CD14-positive monocyte (primary cell): Measurements from ENCODE around the gene TES. TPM values are rescaled to one million over a fixed set of nuclear protein-coding genes. Genes with fewer than 3 reads are reported as not detected.
"Not testable (repeated sequence)": the region's sequence is repeated elsewhere in the genome, so short reads cannot be mapped to it uniquely, and the experiment has no call there.

ENCODE experiments used
- DNase-seq, 3 donors: peaks; one replicate each; pipeline ENCODE4 v3.0.0-alpha.2; 2011 to 2022
- H2AFZ ChIP-seq: 2 replicates; pipeline ENCODE4 v1.6.0; 2012; ENCODE audit warnings: mild to moderate bottlenecking, low read depth, low read length, inconsistent platforms; ENCODE audit not compliant: insufficient read depth, poor library complexity, severe bottlenecking
- H3K27ac ChIP-seq, 2 donors: 1 replicate in 1 of 2; 2 replicates in 1 of 2; pipeline ENCODE4 v1.5.1; 2012 to 2013; ENCODE audit warnings: low read length in 2 of 2, control low read depth in 1 of 2, inconsistent platforms in 1 of 2, low read depth in 1 of 2, mild to moderate bottlenecking in 1 of 2
- H3K27me3 ChIP-seq, 2 donors: one replicate each; pipeline versions ENCODE4 v1.6.0 to v1.6.1; 2011 to 2013; ENCODE audit warnings: low read length in 2 of 2; ENCODE audit not compliant: control insufficient read depth in 2 of 2, insufficient read depth in 2 of 2
- H3K36me3 ChIP-seq, 2 donors: replicated peaks in 1 of 2; 1 replicate in 1 of 2; 2 replicates in 1 of 2; pipeline versions ENCODE4 v1.5.1 to v1.6.1; 2012 to 2013; ENCODE audit warnings: low read length in 2 of 2, control low read depth in 1 of 2, inconsistent platforms in 1 of 2, mild to moderate bottlenecking in 1 of 2; ENCODE audit not compliant: insufficient read depth in 2 of 2, control insufficient read depth in 1 of 2
- H3K4me1 ChIP-seq, 2 donors: 1 replicate in 1 of 2; 2 replicates in 1 of 2; pipeline versions ENCODE4 v1.5.1 to v1.6.1; 2012 to 2013; ENCODE audit warnings: low read length in 2 of 2, control low read depth in 1 of 2, inconsistent platforms in 1 of 2, mild to moderate bottlenecking in 1 of 2, moderate library complexity in 1 of 2; ENCODE audit not compliant: insufficient read depth in 2 of 2, control insufficient read depth in 1 of 2
- H3K4me2 ChIP-seq: replicated peaks from 2 replicates; pipeline ENCODE3; 2012; ENCODE audit warnings: low read length, moderate library complexity, mild to moderate bottlenecking; ENCODE audit not compliant: poor library complexity, severe bottlenecking; ENCODE audit errors: extremely low read depth
- H3K4me3 ChIP-seq, 3 experiments: fragments of 200-600 bp in 1 of 3; sonication (generic) in 1 of 3; replicated peaks in 1 of 3; 1 replicate in 2 of 3; 2 replicates in 1 of 3; pipeline ENCODE4 v1.5.1; 2011 to 2013; ENCODE audit warnings: low read length in 3 of 3, mild to moderate bottlenecking in 3 of 3, control low read depth in 2 of 3, low read depth in 2 of 3, inconsistent platforms in 1 of 3, moderate library complexity in 1 of 3
- H3K79me2 ChIP-seq: 2 replicates; pipeline ENCODE4 v1.6.0; 2012; ENCODE audit warnings: mild to moderate bottlenecking, control low read depth, inconsistent platforms, low read length, moderate library complexity; ENCODE audit not compliant: insufficient read depth
- H3K9ac ChIP-seq: 2 replicates; pipeline ENCODE4 v1.6.0; 2017; ENCODE audit warnings: low read length, mild to moderate bottlenecking; ENCODE audit not compliant: insufficient read depth, poor library complexity, severe bottlenecking
- H3K9me3 ChIP-seq, 2 donors: replicated peaks in 1 of 2; 1 replicate in 1 of 2; 2 replicates in 1 of 2; pipeline versions ENCODE4 v1.5.1 to v1.6.1; 2012 to 2013; ENCODE audit warnings: low read length in 2 of 2, control low read depth in 1 of 2; ENCODE audit not compliant: control insufficient read depth in 1 of 2, insufficient read depth in 1 of 2
- H4K20me1 ChIP-seq: 2 replicates; pipeline ENCODE4 v1.6.0; 2012; ENCODE audit warnings: mild to moderate bottlenecking, low read length, control low read depth, moderate library complexity; ENCODE audit not compliant: insufficient read depth
- H3K27ac Mint-ChIP-seq, 7 donors: one replicate each; pipeline ENCODE4 v1.8.0; 2020; ENCODE audit warnings: mild to moderate bottlenecking in 7 of 7, mixed read lengths in 7 of 7, moderate library complexity in 6 of 7, inconsistent platforms in 2 of 7
- H3K27me3 Mint-ChIP-seq, 3 donors: one replicate each; pipeline ENCODE4 v1.8.0; 2021 to 2022; ENCODE audit warnings: low read depth in 3 of 3, mild to moderate bottlenecking in 3 of 3, mixed read lengths in 3 of 3, moderate library complexity in 3 of 3, inconsistent platforms in 1 of 3
- H3K36me3 Mint-ChIP-seq, 2 donors: one replicate each; pipeline ENCODE4 v1.8.0; 2020; ENCODE audit warnings: mixed read lengths in 2 of 2, inconsistent platforms in 1 of 2, mild to moderate bottlenecking in 1 of 2
- H3K4me1 Mint-ChIP-seq: one replicate; pipeline ENCODE4 v1.8.0; 2020; ENCODE audit warnings: mild to moderate bottlenecking, mixed read lengths
- H3K4me3 Mint-ChIP-seq, 2 donors: one replicate each; pipeline ENCODE4 v1.8.0; 2020; ENCODE audit warnings: mild to moderate bottlenecking in 2 of 2, mixed read lengths in 2 of 2, moderate library complexity in 1 of 2
- H3K9me3 Mint-ChIP-seq, 7 donors: one replicate each; pipeline ENCODE4 v1.8.0; 2020 to 2022; ENCODE audit warnings: mixed read lengths in 7 of 7, mild to moderate bottlenecking in 6 of 7, moderate library complexity in 6 of 7, inconsistent platforms in 2 of 7
- WGBS: methylation state at CpG from one replicate; pipeline ENCODE4 v1.1.5; 2013; ENCODE audit warnings: missing lambda C conversion rate; ENCODE audit not compliant: insufficient coverage; 5-methylcytosine and 5-hydroxymethylcytosine counted together
- intact Hi-C, 2 donors: fragments of 100-400 bp; cut with micrococcal nuclease; formaldehyde crosslinking; loops; one replicate each; pipeline versions ENCODE4 v1.15.0 to v1.15.1; 2023
- polyA plus RNA-seq, 3 donors: library from polyadenylated mRNA; depleted of rRNA in 1 of 3; unstranded in 2 of 3; stranded (reverse) in 1 of 3; fragments of 300-500 nt in 2 of 3; fragments of >200 nt in 1 of 3; fragmentation: Illumina TruSeq in 2 of 3; gene quantifications; 1 replicate in 2 of 3; 2 replicates in 1 of 3; pipeline ENCODE4 v1.2.3, GENCODE V29; 2012 to 2021
- TF ChIP-seq, protein P1 (sequence below): fragments of 200-600 bp; IDR thresholded peaks from one replicate; pipeline ENCODE4 v1.8.0; 2022; ENCODE audit warnings: antibody characterized with exemption, mild to moderate bottlenecking

Gene TES
- polyA plus RNA-seq, 3 donors: 61.7 to 104 (median 89.0) TPM

- Histone ChIP-seq H2AFZ (no peak overlapping the region), H4K20me1 (no peaks in the 10 kb centered on the region), H3K27me3 (no peaks in the 10 kb centered on the region), H3K4me3 (no peak overlapping the region), H3K36me3 (no peaks in the 10 kb centered on the region), H3K4me2 (no peak overlapping the region), H3K27ac (no peak overlapping the region), H3K9ac (no peak overlapping the region), H3K4me1 (no peaks in the 10 kb centered on the region), H3K79me2 (no peaks in the 10 kb centered on the region), H3K9me3 (peaks cover 0 to 13% of the 10 kb centered on the region in 2 donors)
- DNase-seq: no peak
- TF ChIP-seq, protein P1, sequence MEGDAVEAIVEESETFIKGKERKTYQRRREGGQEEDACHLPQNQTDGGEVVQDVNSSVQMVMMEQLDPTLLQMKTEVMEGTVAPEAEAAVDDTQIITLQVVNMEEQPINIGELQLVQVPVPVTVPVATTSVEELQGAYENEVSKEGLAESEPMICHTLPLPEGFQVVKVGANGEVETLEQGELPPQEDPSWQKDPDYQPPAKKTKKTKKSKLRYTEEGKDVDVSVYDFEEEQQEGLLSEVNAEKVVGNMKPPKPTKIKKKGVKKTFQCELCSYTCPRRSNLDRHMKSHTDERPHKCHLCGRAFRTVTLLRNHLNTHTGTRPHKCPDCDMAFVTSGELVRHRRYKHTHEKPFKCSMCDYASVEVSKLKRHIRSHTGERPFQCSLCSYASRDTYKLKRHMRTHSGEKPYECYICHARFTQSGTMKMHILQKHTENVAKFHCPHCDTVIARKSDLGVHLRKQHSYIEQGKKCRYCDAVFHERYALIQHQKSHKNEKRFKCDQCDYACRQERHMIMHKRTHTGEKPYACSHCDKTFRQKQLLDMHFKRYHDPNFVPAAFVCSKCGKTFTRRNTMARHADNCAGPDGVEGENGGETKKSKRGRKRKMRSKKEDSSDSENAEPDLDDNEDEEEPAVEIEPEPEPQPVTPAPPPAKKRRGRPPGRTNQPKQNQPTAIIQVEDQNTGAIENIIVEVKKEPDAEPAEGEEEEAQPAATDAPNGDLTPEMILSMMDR: no peak
- WGBS: no CpG with 5 or more reads among the region's 1 CpG
- Mint-ChIP-seq H3K27me3 (peaks cover 0 to 4% (median 0%) of the 10 kb centered on the region in 3 donors), H3K4me1 (no peaks in the 10 kb centered on the region), H3K9me3 (peaks cover 4 to 15% (median 8%) of the 10 kb centered on the region in 7 donors), H3K4me3 (no peak overlapping the region), H3K27ac (no peak overlapping the region), H3K36me3 (no peaks in the 10 kb centered on the region)
- intact Hi-C loops: no loop called here
Measured at GRCh38 chr7:116293139-116293538, 82.8 kb downstream of the TES start.

DNA sequence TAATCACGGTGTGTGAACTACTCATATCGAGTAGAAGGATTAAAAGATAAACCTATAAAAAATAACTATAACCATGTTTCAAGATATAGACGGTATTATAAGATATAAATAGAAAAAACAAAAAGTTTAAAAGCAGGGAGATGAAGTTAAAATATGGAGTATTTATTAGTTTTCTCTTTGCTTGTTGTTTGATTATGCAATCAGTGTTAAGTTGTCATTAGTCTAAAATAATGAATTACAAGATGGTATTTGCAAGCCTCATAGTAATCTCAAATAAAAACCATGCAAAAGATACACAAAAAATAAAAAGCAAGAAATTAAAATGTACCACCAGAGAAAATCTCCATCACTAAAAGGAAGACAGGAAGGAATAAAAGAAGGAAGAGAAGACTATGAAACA is 83.3 kb downstream of the TES start:
- no CpG with 5 or more reads among the region's 3 CpGs for WGBS
- H3K27ac Mint-ChIP-seq: no peak overlapping the region
- no peak overlapping the region for H2AFZ ChIP-seq
- intact Hi-C loops: no loop called here
- TF ChIP-seq, protein P1: no peak
- no peaks in the 10 kb centered on the region for H3K4me1 ChIP-seq
- H3K4me3 Mint-ChIP-seq: no peak overlapping the region
- H3K27me3 ChIP-seq: no peaks in the 10 kb centered on the region
- no peaks in the 10 kb centered on the region for H3K79me2 ChIP-seq
- peaks cover 4 to 17% (median 8%) of the 10 kb centered on the region in 7 donors for H3K9me3 Mint-ChIP-seq
- no peaks in the 10 kb centered on the region for H3K36me3 ChIP-seq
- peaks cover 0 to 13% of the 10 kb centered on the region in 2 donors for H3K9me3 ChIP-seq
- H3K4me1 Mint-ChIP-seq: no peaks in the 10 kb centered on the region
- no peaks in the 10 kb centered on the region for H4K20me1 ChIP-seq
- no peaks in the 10 kb centered on the region for H3K36me3 Mint-ChIP-seq
- no peak overlapping the region for H3K27ac ChIP-seq
- H3K27me3 Mint-ChIP-seq: peaks cover 0 to 4% (median 0%) of the 10 kb centered on the region in 3 donors
- H3K4me3 ChIP-seq: no peak overlapping the region
- no peak overlapping the region for H3K9ac ChIP-seq
- H3K4me2 ChIP-seq: no peak overlapping the region
- DNase-seq: no peak

DNA sequence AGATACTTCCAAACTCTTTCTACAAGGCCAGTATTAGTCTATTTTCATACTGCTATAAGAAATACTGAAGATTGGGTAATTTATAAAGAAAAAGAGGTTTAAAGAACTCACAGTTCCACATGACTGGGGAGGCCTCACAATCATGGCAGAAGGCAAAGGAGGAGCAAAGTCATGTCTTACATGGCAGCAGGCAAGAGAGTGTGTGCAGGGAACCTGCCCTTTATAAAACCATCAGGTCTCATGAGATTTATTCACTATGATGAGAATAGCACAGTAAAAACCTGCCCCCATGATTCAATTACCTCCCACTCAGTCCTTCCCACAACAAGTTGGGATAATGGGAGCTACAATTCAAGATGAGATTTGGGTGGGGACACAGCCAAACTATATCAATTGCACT is 85.6 kb downstream of the TES start:
- H3K27ac ChIP-seq, H3K4me1 ChIP-seq, DNase-seq, H3K27me3 ChIP-seq, H3K36me3 ChIP-seq, H3K36me3 Mint-ChIP-seq, H2AFZ ChIP-seq, H3K27me3 Mint-ChIP-seq, H3K79me2 ChIP-seq, H3K4me2 ChIP-seq, H3K4me1 Mint-ChIP-seq, intact Hi-C loops, H3K4me3 Mint-ChIP-seq, H3K9ac ChIP-seq, H3K4me3 ChIP-seq, H4K20me1 ChIP-seq: not testable (repeated sequence)
- Mint-ChIP-seq H3K9me3 (peaks cover 4 to 17% (median 8%) of the 10 kb centered on the region in 7 donors), H3K27ac (peak overlapping the region in 1 of 7 donors; percentile 42)
- H3K9me3 ChIP-seq: peaks cover 0 to 11% of the 10 kb centered on the region in 2 donors
